Measurements from ENCODE around the gene EVX2. TPM values are rescaled to one million over a fixed set of nuclear protein-coding genes. Genes with fewer than 3 reads are reported as not detected.
A peak's percentile ranks its signal among the peaks of the same experiment; 100 is the strongest.

EVX2 gene
- total and polyA plus RNA-seq, 10 donors = not detected

- TF ChIP-seq POLR2AphosphoS5 (IDR thresholded peaks at IDR 0.05) = no peak
- no peak for TF ChIP-seq POLR2A (IDR thresholded peaks at IDR 0.05)
- no peak for TF ChIP-seq CTCF (IDR thresholded peaks at IDR 0.05 in 8 of 11, conservative IDR thresholded peaks at IDR 0.05 in 3 of 11)
- Histone ChIP-seq H3K36me3 (no peaks in the 10 kb centered on the region), H3K4me3 (peak overlapping the region in 7 of 8 donors; percentile 24 to 71 (median 41)), H3K4me1 (peaks cover 0 to 76% (median 45%) of the 10 kb centered on the region in 6 donors), H3K27ac (peak overlapping the region; percentile 43 to 93 (median 86)), H3K9me3 (no peaks in the 10 kb centered on the region), H3K27me3 (replicated peaks in 1 of 7) (peaks cover 0 to 100% (median 92%) of the 10 kb centered on the region in 7 donors)
- DNase-seq = peak; percentile 77
- WGBS, 5 donors = 2 to 19% (median 3%) methylated on average over 35 to 43 of the region's 43 CpGs
- intact Hi-C loops (cut with DNase I; ENCODE audit: low total_unique reads) = loop anchor here (5.0 kb wide), 4 partner anchors 423 to 1018 kb away; no protein-coding TSS in a partner anchor
Observed at GRCh38 chr2:176129813-176130146, 46.0 kb upstream of the EVX2 start.

GRCh38 chr2:176128982-176129796 is 45.4 kb upstream of the EVX2 start, which contains the start of gene HOXD8:
HOXD8 (plus strand) TSS chr2:176129705; CDS start chr2:176130367, 662 bp downstream.
- DNase-seq = peak; percentile 82
- Histone ChIP-seq H3K4me3 (peak within 1 kb of the TSS; percentile 20 to 71 (median 40)), H3K27ac (peak within 1 kb of the TSS; percentile 57 to 93 (median 86))

GRCh38 chr2:176128172-176128981 is 44.6 kb upstream of the EVX2 start:
- peak; percentile 75 for DNase-seq
- intact Hi-C loops (cut with DNase I; ENCODE audit: low total_unique reads) = loop anchor here (5.0 kb wide), 4 partner anchors 424 to 1019 kb away; no protein-coding TSS in a partner anchor
- H3K27me3 ChIP-seq (replicated peaks in 1 of 7) = peaks cover 2 to 100% (median 92%) of the 10 kb centered on the region in 7 donors
- 7 to 16% (median 9%) methylated on average over 48 to 49 of the region's 49 CpGs for WGBS, 5 donors
- H3K36me3 ChIP-seq = no peaks in the 10 kb centered on the region
- no peak for TF ChIP-seq CTCF (IDR thresholded peaks at IDR 0.05 in 8 of 11, conservative IDR thresholded peaks at IDR 0.05 in 3 of 11)
- TF ChIP-seq POLR2A (IDR thresholded peaks at IDR 0.05) = no peak
- TF ChIP-seq POLR2AphosphoS5 (IDR thresholded peaks at IDR 0.05) = no peak
- H3K4me3 ChIP-seq = peak overlapping the region in 6 of 8 donors; percentile 24 to 71 (median 42)
- H3K27ac ChIP-seq = peak overlapping the region; percentile 43 to 93 (median 86)
- peaks cover 0 to 76% (median 41%) of the 10 kb centered on the region in 6 donors for H3K4me1 ChIP-seq
- no peaks in the 10 kb centered on the region for H3K9me3 ChIP-seq

More at GRCh38 chr2:176128982-176129796, 45.4 kb upstream of the EVX2 start, which contains the start of gene HOXD8:
- intact Hi-C loops (cut with DNase I; ENCODE audit: low total_unique reads) = loop anchor here (5.0 kb wide), 4 partner anchors 423 to 1018 kb away; no protein-coding TSS in a partner anchor
- no peaks in the 10 kb centered on the region for H3K36me3 ChIP-seq
- H3K27me3 ChIP-seq (replicated peaks in 1 of 7) = peaks cover 0 to 100% (median 93%) of the 10 kb centered on the region in 7 donors
- no peaks in the 10 kb centered on the region for H3K9me3 ChIP-seq
- peaks cover 0 to 76% (median 44%) of the 10 kb centered on the region in 6 donors for H3K4me1 ChIP-seq
- 4 to 8% (median 5%) methylated on average over 34 to 64 of the region's 64 CpGs for WGBS, 5 donors
- TF ChIP-seq POLR2A (IDR thresholded peaks at IDR 0.05) (peak in 1 of 3 donors; percentile 26), CTCF (IDR thresholded peaks at IDR 0.05 in 8 of 11, conservative IDR thresholded peaks at IDR 0.05 in 3 of 11) (no peak), POLR2AphosphoS5 (IDR thresholded peaks at IDR 0.05) (peak; percentile 65 to 84 (median 83))
